ENCODE measurements around the gene SPSB1. TPM values are rescaled to one million over a fixed set of nuclear protein-coding genes. Genes with fewer than 3 reads are reported as not detected.
A peak's percentile ranks its signal among the peaks of the same experiment; 100 is the strongest.

SPSB1 gene
- total and polyA plus RNA-seq, 7 experiments from 2014 or later, result 1.4 to 10.3 (median 1.9) TPM

- CTCF ChIA-PET, result interaction anchor here (0.6 kb wide), 1 partner anchor 444 kb away, joined by 3 read pairs; no protein-coding TSS in a partner anchor
- no peak overlapping the region for H3K4me3 ChIP-seq (ENCODE audit: low read length)
These were observed 69.8 kb downstream of the SPSB1 start for GRCh38 chr1:9362488-9362887.

GRCh38 chr1:9363061-9363471 lies 70.4 kb downstream of the SPSB1 start:
- intact Hi-C loops (cut with micrococcal nuclease), result no loop called here
- H3K4me1 Mint-ChIP-seq, result peaks cover under 1 to 19% (median 7%) of the 10 kb centered on the region in 7 donors
- no peaks in the 10 kb centered on the region for H3K9me3 ChIP-seq (ENCODE audit: control insufficient read depth in 2 of 3, low read length in 3 of 3)
- H3K27ac Mint-ChIP-seq, result no peak overlapping the region
- DNase-seq (no peak), ATAC-seq (no peak)
- no peak overlapping the region for H3K4me3 ChIP-seq (ENCODE audit: low read length)
- no peak overlapping the region for H3K27ac ChIP-seq (ENCODE audit: low read depth, low read length)
- no peaks in the 10 kb centered on the region for H3K27me3 ChIP-seq (ENCODE audit: control insufficient read depth in 2 of 2, insufficient read depth in 2 of 2, low read length in 2 of 2)
- CTCF ChIA-PET, result interaction anchor here (0.6 kb wide), 1 partner anchor 444 kb away, joined by 3 read pairs; no protein-coding TSS in a partner anchor
- no peak overlapping the region for H3K4me3 Mint-ChIP-seq
- no peaks in the 10 kb centered on the region for H3K36me3 ChIP-seq (ENCODE audit: control insufficient read depth in 2 of 3, insufficient read depth in 3 of 3, low read length in 3 of 3)
- H3K4me1 ChIP-seq (ENCODE audit: control insufficient read depth in 2 of 2, insufficient read depth in 2 of 2, low read length in 2 of 2), result peaks cover 0 to 2% of the 10 kb centered on the region in 2 donors
- H3K9me3 Mint-ChIP-seq, result no peaks in the 10 kb centered on the region
- H3K36me3 Mint-ChIP-seq, result peaks cover 0 to 4% (median 0%) of the 10 kb centered on the region in 5 donors
- H3K27me3 Mint-ChIP-seq, result no peaks in the 10 kb centered on the region
- POLR2A ChIA-PET, result interaction anchor here (0.8 kb wide), 1 partner anchor 175 kb away, joined by 3 read pairs; no protein-coding TSS in a partner anchor

More at GRCh38 chr1:9362488-9362887, 69.8 kb downstream of the SPSB1 start:
- H3K27me3 Mint-ChIP-seq, result no peaks in the 10 kb centered on the region
- intact Hi-C loops (cut with micrococcal nuclease), result no loop called here
- H3K4me3 Mint-ChIP-seq, result peak overlapping the region in 1 of 10 donors; percentile 25
- peaks cover 0 to 13% (median 4%) of the 10 kb centered on the region in 7 donors for H3K4me1 Mint-ChIP-seq
- peaks cover 0 to 1% (median under 1%) of the 10 kb centered on the region in 5 donors for H3K36me3 Mint-ChIP-seq
- ATAC-seq (no peak), DNase-seq (no peak)
- Histone ChIP-seq H3K9me3 (ENCODE audit: control insufficient read depth in 2 of 3, low read length in 3 of 3) (no peaks in the 10 kb centered on the region), H3K27ac (ENCODE audit: low read depth, low read length) (no peak overlapping the region), H3K27me3 (ENCODE audit: control insufficient read depth in 2 of 2, insufficient read depth in 2 of 2, low read length in 2 of 2) (no peaks in the 10 kb centered on the region), H3K4me1 (ENCODE audit: control insufficient read depth in 2 of 2, insufficient read depth in 2 of 2, low read length in 2 of 2) (no peaks in the 10 kb centered on the region), H3K36me3 (ENCODE audit: control insufficient read depth in 2 of 3, insufficient read depth in 3 of 3, low read length in 3 of 3) (no peaks in the 10 kb centered on the region)
- no peak overlapping the region for H3K27ac Mint-ChIP-seq
- POLR2A ChIA-PET, result no interaction called here
- no peaks in the 10 kb centered on the region for H3K9me3 Mint-ChIP-seq

GRCh38 chr1:9366298-9366697 lies 73.6 kb downstream of the SPSB1 start:
- no peaks in the 10 kb centered on the region for H3K9me3 ChIP-seq (ENCODE audit: control insufficient read depth in 2 of 3, low read length in 3 of 3)
- no peaks in the 10 kb centered on the region for H3K36me3 ChIP-seq (ENCODE audit: control insufficient read depth in 2 of 3, insufficient read depth in 3 of 3, low read length in 3 of 3)
- Mint-ChIP-seq H3K9me3 (no peaks in the 10 kb centered on the region), H3K4me3 (no peak overlapping the region), H3K36me3 (peaks cover 0 to 4% (median 0%) of the 10 kb centered on the region in 5 donors), H3K27ac (no peak overlapping the region), H3K27me3 (no peaks in the 10 kb centered on the region), H3K4me1 (peaks cover 9 to 18% (median 12%) of the 10 kb centered on the region in 7 donors)
- CTCF ChIA-PET, result no interaction called here
- no peak overlapping the region for H3K4me3 ChIP-seq (ENCODE audit: low read length)
- no peaks in the 10 kb centered on the region for H3K27me3 ChIP-seq (ENCODE audit: control insufficient read depth in 2 of 2, insufficient read depth in 2 of 2, low read length in 2 of 2)
- DNase-seq, result no peak
- no peak for ATAC-seq
- POLR2A ChIA-PET, result no interaction called here
- H3K4me1 ChIP-seq (ENCODE audit: control insufficient read depth in 2 of 2, insufficient read depth in 2 of 2, low read length in 2 of 2), result peaks cover 0 to 9% of the 10 kb centered on the region in 2 donors
- no peak overlapping the region for H3K27ac ChIP-seq (ENCODE audit: low read depth, low read length)
- intact Hi-C loops (cut with micrococcal nuclease), result no loop called here

- Mint-ChIP-seq H3K4me3 (no peak overlapping the region), H3K27me3 (no peaks in the 10 kb centered on the region), H3K27ac (peak overlapping the region in 1 of 9 donors; percentile 42), H3K4me1 (peaks cover 9 to 18% (median 12%) of the 10 kb centered on the region in 7 donors), H3K36me3 (peaks cover 0 to 4% (median 0%) of the 10 kb centered on the region in 5 donors), H3K9me3 (no peaks in the 10 kb centered on the region)
- no peak overlapping the region for H3K27ac ChIP-seq (ENCODE audit: low read depth, low read length)
- no peaks in the 10 kb centered on the region for H3K27me3 ChIP-seq (ENCODE audit: control insufficient read depth in 2 of 2, insufficient read depth in 2 of 2, low read length in 2 of 2)
- peaks cover 0 to 9% of the 10 kb centered on the region in 2 donors for H3K4me1 ChIP-seq (ENCODE audit: control insufficient read depth in 2 of 2, insufficient read depth in 2 of 2, low read length in 2 of 2)
- H3K36me3 ChIP-seq (ENCODE audit: control insufficient read depth in 2 of 3, insufficient read depth in 3 of 3, low read length in 3 of 3), result no peaks in the 10 kb centered on the region
- intact Hi-C loops (cut with micrococcal nuclease), result no loop called here
- no peak overlapping the region for H3K4me3 ChIP-seq (ENCODE audit: low read length)
- POLR2A ChIA-PET, result no interaction called here
- CTCF ChIA-PET, result no interaction called here
- H3K9me3 ChIP-seq (ENCODE audit: control insufficient read depth in 2 of 3, low read length in 3 of 3), result no peaks in the 10 kb centered on the region
- no peak for ATAC-seq
- DNase-seq, result no peak
These were observed 74.5 kb downstream of the SPSB1 start for GRCh38 chr1:9366943-9367780.

- peaks cover 5 to 18% (median 12%) of the 10 kb centered on the region in 7 donors for H3K4me1 Mint-ChIP-seq
- Histone ChIP-seq H3K36me3 (ENCODE audit: control insufficient read depth in 2 of 3, insufficient read depth in 3 of 3, low read length in 3 of 3) (no peaks in the 10 kb centered on the region), H3K4me3 (ENCODE audit: low read length) (no peak overlapping the region), H3K9me3 (ENCODE audit: control insufficient read depth in 2 of 3, low read length in 3 of 3) (no peaks in the 10 kb centered on the region), H3K4me1 (ENCODE audit: control insufficient read depth in 2 of 2, insufficient read depth in 2 of 2, low read length in 2 of 2) (peaks cover 0 to 9% of the 10 kb centered on the region in 2 donors), H3K27ac (ENCODE audit: low read depth, low read length) (no peak overlapping the region), H3K27me3 (ENCODE audit: control insufficient read depth in 2 of 2, insufficient read depth in 2 of 2, low read length in 2 of 2) (no peaks in the 10 kb centered on the region)
- POLR2A ChIA-PET, result no interaction called here
- H3K27ac Mint-ChIP-seq, result peak overlapping the region in 1 of 9 donors; percentile 42
- H3K4me3 Mint-ChIP-seq, result peak overlapping the region in 1 of 10 donors; percentile 25
- no peak for DNase-seq
- no peaks in the 10 kb centered on the region for H3K27me3 Mint-ChIP-seq
- ATAC-seq, result no peak
- peaks cover 0 to 4% (median 0%) of the 10 kb centered on the region in 5 donors for H3K36me3 Mint-ChIP-seq
- intact Hi-C loops (cut with micrococcal nuclease), result no loop called here
- CTCF ChIA-PET, result no interaction called here
- H3K9me3 Mint-ChIP-seq, result no peaks in the 10 kb centered on the region
These were observed 75.1 kb downstream of the SPSB1 start for GRCh38 chr1:9367806-9368205.

GRCh38 chr1:9368356-9368755 lies 75.7 kb downstream of the SPSB1 start:
- DNase-seq (peak in 6 of 9 donors; percentile 11 to 39 (median 16)), ATAC-seq (no peak)
- Histone ChIP-seq H3K27me3 (ENCODE audit: control insufficient read depth in 2 of 2, insufficient read depth in 2 of 2, low read length in 2 of 2) (no peaks in the 10 kb centered on the region), H3K9me3 (ENCODE audit: control insufficient read depth in 2 of 3, low read length in 3 of 3) (no peaks in the 10 kb centered on the region), H3K4me1 (ENCODE audit: control insufficient read depth in 2 of 2, insufficient read depth in 2 of 2, low read length in 2 of 2) (peaks cover 0 to 9% of the 10 kb centered on the region in 2 donors), H3K36me3 (ENCODE audit: control insufficient read depth in 2 of 3, insufficient read depth in 3 of 3, low read length in 3 of 3) (no peaks in the 10 kb centered on the region), H3K27ac (ENCODE audit: low read depth, low read length) (no peak overlapping the region), H3K4me3 (ENCODE audit: low read length) (no peak overlapping the region)
- ChIA-PET POLR2A (no interaction called here), CTCF (no interaction called here)
- H3K9me3 Mint-ChIP-seq, result no peaks in the 10 kb centered on the region
- H3K27me3 Mint-ChIP-seq, result no peaks in the 10 kb centered on the region
- H3K4me3 Mint-ChIP-seq, result peak overlapping the region in 4 of 10 donors; percentile 7 to 67 (median 32)
- peaks cover 5 to 18% (median 12%) of the 10 kb centered on the region in 7 donors for H3K4me1 Mint-ChIP-seq
- peak overlapping the region in 1 of 9 donors; percentile 40 for H3K27ac Mint-ChIP-seq
- intact Hi-C loops (cut with micrococcal nuclease), result no loop called here
- H3K36me3 Mint-ChIP-seq, result peaks cover 0 to 4% (median 0%) of the 10 kb centered on the region in 5 donors
